ENCODE data around the gene NDUFC2.
"Not testable (repeated sequence)": the region's sequence is repeated elsewhere in the genome, so short reads cannot be mapped to it uniquely, and the experiment has no call there.

The NDUFC2 gene

DNA sequence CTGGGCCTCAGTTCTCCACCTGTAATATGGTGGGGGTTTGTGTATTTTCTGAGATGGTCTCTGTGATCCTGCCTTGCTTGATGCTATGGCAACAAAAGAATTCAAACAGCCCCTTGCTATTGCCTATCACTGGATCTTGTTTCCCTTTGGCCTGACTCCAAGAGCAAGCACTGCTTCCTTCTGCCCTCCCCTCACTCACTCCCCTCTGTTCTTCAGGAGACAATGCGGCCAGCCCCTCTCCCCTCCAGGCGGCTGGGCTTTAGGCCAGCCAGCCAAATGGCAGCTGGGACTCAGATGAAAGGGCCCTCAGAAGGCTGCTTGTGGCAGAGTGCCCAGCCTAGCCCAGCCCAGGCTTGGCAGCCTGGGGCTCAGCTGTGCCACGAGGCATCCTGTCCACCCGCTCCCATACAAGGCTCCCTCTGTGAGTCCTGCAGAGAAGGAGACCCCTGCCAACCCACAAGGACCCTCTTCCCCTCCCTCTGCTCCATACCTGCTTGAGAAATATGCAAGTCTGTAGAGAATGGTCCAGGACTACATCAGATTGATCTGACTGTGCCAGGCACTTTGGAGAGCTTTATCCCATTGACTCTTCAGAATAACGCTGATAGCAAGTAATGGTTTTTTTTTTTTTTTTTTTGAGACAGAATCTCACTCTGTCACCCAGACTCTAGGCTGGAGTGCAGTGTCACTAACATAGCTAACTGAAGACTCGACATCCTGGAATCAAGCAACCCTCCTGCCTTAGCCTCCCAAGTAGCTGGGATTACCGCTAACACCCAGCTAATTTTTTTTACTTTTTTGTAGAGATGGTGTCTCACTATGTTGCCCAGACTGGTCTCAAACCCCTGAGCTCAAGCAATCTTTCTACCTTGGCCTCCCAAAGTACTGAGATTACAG, 49.0 kb downstream of the NDUFC2 start:
- peak; percentile 57 for DNase-seq (ENCODE audit: low read depth)

DNA sequence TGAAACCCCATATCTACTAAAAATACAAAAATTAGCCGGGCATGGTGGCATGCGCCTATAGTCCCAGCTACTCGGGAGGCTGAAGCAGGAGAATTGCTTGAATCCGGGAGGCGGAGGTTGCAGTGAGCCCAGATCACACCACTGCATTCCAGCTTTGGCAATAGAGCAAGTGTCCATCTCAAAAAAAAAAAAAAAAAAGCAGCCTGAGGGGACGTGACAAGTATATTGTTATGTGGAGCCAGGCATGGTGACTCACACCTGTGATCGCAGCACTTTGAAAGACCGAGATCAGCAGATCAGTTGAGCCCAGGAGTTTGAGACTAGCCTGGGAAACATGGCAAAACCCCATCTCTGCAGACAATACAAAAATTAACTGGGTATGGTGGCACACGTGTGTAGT, 51.2 kb downstream of the NDUFC2 start:
- not testable (repeated sequence) for DNase-seq (ENCODE audit: low read depth)

DNA sequence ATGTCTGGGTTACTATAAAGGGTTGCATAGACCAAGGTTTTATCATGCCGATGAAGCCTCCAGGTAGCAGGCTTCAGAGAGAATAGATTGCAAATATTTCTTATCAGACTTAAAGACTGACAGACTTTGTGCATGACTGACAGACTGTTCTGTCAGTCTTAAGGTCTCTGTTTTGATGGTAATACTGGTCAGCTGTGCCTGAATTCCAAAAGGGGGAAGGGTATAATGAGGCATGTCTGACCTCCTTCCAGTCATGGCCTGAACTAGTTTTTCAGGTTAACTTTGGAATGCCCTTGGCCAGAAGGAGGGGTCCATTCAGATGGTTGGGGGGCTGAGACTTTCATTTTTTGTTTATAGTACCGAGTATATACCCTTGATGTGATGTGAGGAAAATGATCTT, 51.9 kb downstream of the NDUFC2 start:
- no peak for DNase-seq (ENCODE audit: low read depth)

DNA sequence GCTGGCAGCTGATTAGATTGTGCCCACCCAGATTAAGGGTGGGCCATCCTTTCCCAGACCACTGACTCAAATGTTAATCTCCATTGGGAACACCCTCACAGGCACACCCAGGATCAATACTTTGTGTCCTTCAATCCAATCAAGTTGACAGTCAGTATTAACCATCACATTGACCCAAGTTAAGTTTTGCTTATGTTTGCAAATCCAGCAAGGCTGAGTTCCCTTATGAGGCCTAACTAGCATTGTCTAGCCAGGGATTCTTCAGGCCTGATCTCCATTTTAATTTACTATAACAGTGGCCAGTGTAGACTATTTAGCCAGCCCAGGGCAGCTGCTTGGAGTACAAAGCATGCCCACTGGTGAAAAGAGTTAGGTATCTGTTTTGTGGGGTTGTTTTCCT, 54.3 kb downstream of the NDUFC2 start:
- no peak for DNase-seq (ENCODE audit: low read depth)

DNA sequence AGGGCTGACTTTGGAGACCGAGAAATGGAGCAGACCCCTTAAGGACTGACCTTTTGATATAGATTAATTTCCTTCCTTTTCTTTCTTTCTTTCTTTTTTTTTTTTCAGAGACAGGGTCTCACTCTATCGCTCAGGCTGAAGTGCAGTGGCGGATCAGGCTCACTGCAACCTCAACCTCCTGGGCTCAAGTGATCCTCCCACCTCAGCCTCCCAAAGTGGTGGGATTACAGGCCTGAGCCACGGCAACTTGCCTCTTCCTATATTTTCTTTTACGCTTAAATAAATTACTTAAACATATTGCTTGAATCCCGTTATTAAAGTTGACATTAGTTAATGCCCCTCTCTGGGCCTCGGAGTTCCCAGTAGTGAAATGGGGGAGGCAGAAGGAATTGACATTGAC, 56.2 kb downstream of the NDUFC2 start:
- no peak for DNase-seq (ENCODE audit: low read depth)

DNA sequence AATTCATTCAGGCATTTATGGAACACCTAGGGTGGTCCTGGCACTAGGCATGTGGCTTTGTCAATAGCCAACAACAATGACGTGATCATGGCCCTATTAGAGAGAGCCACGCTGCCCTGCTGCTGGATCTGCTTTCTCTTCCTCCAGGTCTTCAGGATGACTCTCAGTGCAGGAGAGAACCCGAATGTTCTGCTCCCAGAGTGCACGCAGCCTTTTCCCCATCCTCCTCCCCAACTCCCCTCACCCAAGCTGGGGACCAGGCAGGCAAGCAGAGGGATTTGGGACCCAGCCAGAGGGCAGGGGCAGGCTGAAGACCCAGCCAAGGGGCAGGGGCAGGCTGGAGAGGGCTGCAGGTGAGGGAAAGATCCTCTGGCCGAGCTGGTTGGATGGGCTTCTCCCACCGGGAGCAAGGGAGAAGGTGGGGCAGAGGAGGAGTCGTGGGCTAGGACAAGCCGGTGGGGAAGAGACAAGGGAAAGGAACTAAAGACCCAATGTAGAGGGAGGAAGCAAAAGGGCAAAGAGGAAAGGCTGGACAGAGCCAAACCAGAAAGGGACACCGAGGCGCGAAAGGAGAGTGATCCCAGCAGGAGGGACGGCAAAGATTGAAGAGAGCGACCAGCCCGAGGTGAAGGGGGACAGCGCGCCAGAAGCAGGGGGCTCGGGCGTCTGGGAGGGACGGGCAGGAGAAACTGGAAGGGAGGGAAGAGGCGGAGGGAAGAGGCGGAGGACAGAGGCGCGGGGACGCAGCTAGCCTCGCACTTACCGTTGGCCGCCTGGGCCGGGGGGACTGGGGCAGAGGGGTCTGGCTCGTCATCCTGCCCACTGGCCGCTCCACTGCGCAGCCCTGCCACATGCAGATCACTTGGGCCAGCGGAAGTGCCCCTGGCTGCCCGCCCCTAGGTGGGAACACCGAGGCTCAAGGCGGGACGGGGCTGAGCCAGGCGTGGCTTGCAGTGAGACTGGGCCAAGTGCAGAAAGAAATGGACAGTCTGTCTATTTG, 57.0 kb downstream of the NDUFC2 start, which contains the start of gene KCTD14:
Gene KCTD14 (minus strand): TSS at position 880 of the 1,000 bp plus-strand sequence. CDS start 27 bp downstream, at position 853.
- DNase-seq (ENCODE audit: low read depth), result no peak

DNA sequence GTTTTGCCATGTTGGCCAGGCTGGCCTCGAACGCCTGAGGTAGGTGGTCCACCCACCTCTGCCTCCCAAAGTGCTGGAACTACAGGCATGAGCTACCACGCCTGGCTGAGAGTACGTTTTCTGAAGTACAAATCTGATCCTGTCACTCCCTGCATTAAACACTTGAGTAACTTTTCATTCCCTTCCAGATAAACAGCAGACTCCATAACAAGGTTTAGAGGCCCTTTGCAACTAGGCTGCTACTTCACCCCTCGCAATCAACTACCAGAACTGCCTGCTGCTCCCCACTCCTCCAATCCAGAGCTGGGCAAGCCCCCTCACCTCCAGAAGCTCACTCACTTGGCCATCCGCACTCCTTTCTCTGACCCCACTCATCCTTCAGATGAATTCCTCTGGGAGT, 58.1 kb downstream of the NDUFC2 start:
- no peak for DNase-seq (ENCODE audit: low read depth)

DNA sequence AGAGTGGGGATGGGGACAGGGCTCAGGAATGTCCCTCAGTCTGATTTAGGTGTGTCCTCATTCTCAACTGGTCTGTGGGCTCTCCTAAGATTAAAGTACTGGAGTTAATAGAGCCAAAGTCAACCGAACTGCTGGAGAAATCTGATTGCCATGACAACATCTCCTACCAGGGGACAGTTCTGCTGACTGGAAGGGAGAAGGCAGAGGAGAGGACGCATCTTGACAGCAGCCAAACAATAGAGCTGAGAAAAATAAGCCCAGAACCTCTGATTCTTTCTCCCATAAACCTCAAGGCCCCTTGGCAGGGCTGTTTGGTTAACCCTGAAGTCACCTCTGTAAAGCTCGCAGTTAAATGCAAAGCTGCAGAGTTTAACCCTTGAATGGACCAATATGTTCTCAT, 59.4 kb downstream of the NDUFC2 start:
- no peak for DNase-seq (ENCODE audit: low read depth)

DNA sequence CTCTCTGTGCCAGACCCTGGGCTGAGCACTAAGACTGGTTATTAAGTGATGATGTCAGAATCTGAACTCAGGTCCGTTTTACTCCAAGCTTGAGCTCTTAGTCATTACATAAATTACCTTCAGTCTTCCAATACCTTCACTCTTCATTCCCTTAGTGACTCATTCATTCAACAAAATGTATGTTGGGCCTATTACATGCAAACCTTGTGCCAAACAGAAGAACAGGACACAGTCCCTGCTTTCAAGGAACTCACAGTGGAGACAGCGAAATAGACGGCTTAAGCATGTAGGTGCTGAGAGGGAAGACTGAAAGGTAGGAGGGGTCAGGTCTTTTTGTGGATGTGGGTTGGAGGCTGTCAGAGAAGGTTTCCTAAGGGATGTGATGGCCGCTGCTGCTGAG, 59.9 kb downstream of the NDUFC2 start:
- no peak for DNase-seq (ENCODE audit: low read depth)

Measured in fibroblast of gingiva (primary cell).